ENCODE measurements around the gene SALL3. TPM values are rescaled to one million over a fixed set of nuclear protein-coding genes. Genes with fewer than 3 reads are reported as not detected.

SALL3 gene
- total and polyA plus RNA-seq, 2 of the 13 experiments (the other 11 are each of a cell fraction or from before 2014, with no cell fraction given), result not detected

DNA sequence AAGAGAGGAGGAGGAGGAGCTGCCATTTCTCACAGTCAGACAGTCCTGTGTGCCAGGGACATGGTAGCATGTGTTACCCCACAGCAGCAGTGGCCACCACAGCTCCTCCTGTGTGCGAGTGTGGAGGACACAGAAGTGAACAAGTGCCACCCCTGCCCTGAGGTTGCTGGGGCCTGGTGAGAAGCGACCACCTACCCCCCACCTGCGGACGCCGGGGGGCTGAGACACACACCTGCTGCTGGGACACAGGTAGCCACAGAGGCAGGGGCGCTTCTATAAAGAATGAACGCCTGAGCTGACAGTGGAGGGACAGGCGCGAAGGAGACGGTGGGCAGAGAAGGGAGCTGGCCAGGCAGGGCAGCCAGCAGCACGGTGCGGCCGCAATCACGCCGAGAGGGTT lies 32.3 kb upstream of the SALL3 start (continued):
- TF ChIP-seq, protein P1, sequence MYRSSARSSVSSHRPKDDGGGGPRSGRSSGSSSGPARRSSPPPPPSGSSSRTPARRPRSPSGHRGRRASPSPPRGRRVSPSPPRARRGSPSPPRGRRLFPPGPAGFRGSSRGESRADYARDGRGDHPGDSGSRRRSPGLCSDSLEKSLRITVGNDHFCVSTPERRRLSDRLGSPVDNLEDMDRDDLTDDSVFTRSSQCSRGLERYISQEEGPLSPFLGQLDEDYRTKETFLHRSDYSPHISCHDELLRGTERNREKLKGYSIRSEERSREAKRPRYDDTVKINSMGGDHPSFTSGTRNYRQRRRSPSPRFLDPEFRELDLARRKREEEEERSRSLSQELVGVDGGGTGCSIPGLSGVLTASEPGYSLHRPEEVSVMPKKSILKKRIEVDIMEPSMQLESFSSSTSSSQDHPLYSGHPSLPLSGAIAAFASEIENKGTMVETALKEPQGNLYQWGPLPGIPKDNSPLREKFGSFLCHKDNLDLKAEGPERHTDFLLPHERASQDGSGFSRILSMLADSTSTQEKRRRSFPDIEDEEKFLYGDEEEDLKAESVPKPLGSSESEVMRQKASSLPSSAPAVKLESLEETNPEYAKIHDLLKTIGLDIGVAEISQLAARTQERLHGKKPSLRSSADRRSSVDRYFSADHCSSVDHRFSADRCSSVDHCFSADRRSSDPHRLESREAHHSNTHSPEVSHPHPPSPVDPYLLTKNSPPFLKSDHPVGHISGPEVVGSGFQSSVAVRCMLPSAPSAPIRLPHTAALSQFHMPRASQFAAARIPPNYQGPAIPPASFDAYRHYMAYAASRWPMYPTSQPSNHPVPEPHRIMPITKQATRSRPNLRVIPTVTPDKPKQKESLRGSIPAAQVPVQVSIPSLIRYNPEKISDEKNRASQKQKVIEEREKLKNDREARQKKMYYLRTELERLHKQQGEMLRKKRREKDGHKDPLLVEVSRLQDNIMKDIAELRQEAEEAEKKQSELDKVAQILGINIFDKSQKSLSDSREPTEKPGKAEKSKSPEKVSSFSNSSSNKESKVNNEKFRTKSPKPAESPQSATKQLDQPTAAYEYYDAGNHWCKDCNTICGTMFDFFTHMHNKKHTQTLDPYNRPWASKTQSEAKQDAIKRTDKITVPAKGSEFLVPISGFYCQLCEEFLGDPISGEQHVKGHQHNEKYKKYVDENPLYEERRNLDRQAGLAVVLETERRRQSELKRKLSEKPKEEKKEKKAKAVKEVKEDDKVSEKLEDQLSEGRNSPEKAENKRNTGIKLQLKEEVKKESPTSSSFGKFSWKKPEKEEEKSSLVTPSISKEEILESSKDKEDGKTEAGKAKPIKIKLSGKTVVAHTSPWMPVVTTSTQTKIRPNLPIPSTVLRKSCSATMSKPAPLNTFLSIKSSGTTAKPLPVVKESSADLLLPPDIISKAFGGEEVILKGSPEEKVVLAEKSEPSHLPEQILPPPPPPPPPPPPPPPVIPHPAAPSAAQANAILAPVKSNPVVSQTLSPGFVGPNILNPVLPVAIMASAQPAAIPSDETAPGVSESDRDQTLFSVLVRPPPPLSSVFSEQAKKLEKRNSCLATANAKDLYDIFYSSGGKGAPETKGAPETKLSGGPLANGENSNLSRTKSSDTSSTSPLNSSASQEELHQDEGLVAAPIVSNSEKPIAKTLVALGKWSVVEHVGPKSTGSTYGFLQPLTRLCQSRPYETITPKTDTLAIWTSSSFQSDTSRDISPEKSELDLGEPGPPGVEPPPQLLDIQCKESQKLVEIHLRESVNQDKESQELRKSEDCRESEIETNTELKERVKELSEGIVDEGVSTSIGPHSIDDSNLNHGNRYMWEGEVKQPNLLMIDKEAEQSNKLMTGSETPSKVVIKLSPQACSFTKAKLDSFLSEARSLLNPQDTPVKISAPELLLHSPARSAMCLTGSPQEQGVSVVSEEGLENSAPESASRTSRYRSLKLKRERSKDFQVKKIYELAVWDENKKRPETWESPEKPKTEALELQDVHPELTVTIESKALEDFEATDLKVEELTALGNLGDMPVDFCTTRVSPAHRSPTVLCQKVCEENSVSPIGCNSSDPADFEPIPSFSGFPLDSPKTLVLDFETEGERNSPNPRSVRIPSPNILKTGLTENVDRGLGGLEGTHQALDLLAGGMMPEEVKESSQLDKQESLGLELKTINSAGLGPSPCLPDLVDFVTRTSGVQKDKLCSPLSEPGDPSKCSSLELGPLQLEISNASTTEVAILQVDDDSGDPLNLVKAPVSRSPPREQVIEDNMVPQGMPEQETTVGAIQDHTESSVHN (CRISPR knock-in tag; IDR thresholded peaks at IDR 0.05), result no peak
- TF ChIP-seq ZNF430 (CRISPR knock-in tag; IDR thresholded peaks at IDR 0.05) (no peak), ZFP62 (CRISPR knock-in tag; IDR thresholded peaks at IDR 0.05) (no peak)

DNA sequence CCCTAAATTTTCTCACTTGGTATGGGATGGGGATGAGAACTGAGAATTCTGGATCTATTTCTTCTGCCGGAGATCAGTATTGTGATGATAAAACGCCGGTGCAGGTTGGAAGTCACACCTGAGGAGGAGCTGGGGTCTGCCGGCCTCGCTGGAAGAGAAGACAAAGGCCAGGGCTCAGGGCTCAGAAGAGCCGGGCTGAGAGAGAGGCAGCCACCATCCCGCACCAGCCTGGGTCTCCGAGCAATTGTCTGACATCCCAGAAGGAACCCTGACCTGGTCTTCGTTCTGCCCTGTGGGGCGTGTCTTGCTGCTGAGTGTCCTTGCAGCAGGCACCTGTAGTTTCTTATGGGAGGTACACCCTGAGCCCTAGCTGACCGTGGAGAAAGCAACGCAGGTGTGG lies 31.4 kb upstream of the SALL3 start:
- H3K27me3 ChIP-seq (ENCODE audit: control insufficient read depth in 1 of 2, insufficient read depth in 2 of 2, low read length in 2 of 2), result peaks cover 4 to 53% of the 10 kb centered on the region in 2 experiments
- intact Hi-C loops (cut with micrococcal nuclease; ENCODE audit: unreplicated experiment) (no loop called here), in situ Hi-C loops (cut with HindIII; ENCODE audit: extremely low pct_ligation_motif_present, low pct_unique_long_range_greater_than_20kb) (no loop called here)
- no peak for DNase-seq (ENCODE audit: low spot score)
- POLR2A ChIA-PET, result no interaction called here
- FAIRE-seq, result no peak
- no peaks in the 10 kb centered on the region for H4K20me1 ChIP-seq (ENCODE audit: insufficient read depth, low read length)
- no peaks in the 10 kb centered on the region for H3K36me3 ChIP-seq (replicated peaks in 1 of 2; ENCODE audit: control insufficient read depth in 1 of 2, insufficient read depth in 2 of 2, low read length in 2 of 2)
- no peaks in the 10 kb centered on the region for H3K79me2 ChIP-seq (ENCODE audit: insufficient read depth, low read length)
- no peak overlapping the region for H3K4me2 ChIP-seq (ENCODE audit: low read depth, low read length)
- H3K27ac ChIP-seq (ENCODE audit: extremely low read length, insufficient read depth, low read length), result no peak overlapping the region
- peaks cover 14% of the 10 kb centered on the region for H3K9me3 ChIP-seq (ENCODE audit: low read length)
- no peak for ATAC-seq
- no TSS peak for BruUV-seq (replicated peaks)
- H3K9ac ChIP-seq (ENCODE audit: insufficient read depth, low read depth, low read length), result no peak overlapping the region
- no peak overlapping the region for H3K4me3 ChIP-seq (replicated peaks in 1 of 3; ENCODE audit: insufficient read depth in 1 of 3, low read depth in 2 of 3, low read length in 3 of 3)
- CTCF ChIA-PET (ENCODE audit: low intra/inter-chr PET ratio, low total read pairs), result no interaction called here
- WGBS (ENCODE audit: low lambda C conversion rate), result 7% methylated on average over 7 of the region's 12 CpGs
- no peaks in the 10 kb centered on the region for H3K4me1 ChIP-seq (ENCODE audit: insufficient read depth, low read length)
- H2AFZ ChIP-seq (ENCODE audit: low read length), result no peak overlapping the region
- TF ChIP-seq ZNF501 (CRISPR knock-in tag; IDR thresholded peaks at IDR 0.05) (no peak), CCAR2 (optimal IDR thresholded peaks at IDR 0.05; ENCODE audit: low read depth, low read length) (no peak), HOXA7 (CRISPR knock-in tag; IDR thresholded peaks at IDR 0.05) (no peak), ZNF10 (CRISPR knock-in tag; IDR thresholded peaks at IDR 0.05; ENCODE audit: borderline replicate concordance, low read depth) (no peak), ZFP1 (CRISPR knock-in tag; IDR thresholded peaks at IDR 0.05) (no peak), ZNF703 (CRISPR knock-in tag; IDR thresholded peaks at IDR 0.05; ENCODE audit: borderline replicate concordance) (no peak), FOXA1 (IDR thresholded peaks at IDR 0.05) (no peak), FOXA1 (CRISPR knock-in tag; IDR thresholded peaks at IDR 0.05) (no peak), ZNF225 (CRISPR knock-in tag; IDR thresholded peaks at IDR 0.05) (no peak)
- TF ChIP-seq, protein P2, sequence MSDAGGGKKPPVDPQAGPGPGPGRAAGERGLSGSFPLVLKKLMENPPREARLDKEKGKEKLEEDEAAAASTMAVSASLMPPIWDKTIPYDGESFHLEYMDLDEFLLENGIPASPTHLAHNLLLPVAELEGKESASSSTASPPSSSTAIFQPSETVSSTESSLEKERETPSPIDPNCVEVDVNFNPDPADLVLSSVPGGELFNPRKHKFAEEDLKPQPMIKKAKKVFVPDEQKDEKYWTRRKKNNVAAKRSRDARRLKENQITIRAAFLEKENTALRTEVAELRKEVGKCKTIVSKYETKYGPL (CRISPR knock-in tag; IDR thresholded peaks at IDR 0.05), result no peak
- TF ChIP-seq, protein P3, sequence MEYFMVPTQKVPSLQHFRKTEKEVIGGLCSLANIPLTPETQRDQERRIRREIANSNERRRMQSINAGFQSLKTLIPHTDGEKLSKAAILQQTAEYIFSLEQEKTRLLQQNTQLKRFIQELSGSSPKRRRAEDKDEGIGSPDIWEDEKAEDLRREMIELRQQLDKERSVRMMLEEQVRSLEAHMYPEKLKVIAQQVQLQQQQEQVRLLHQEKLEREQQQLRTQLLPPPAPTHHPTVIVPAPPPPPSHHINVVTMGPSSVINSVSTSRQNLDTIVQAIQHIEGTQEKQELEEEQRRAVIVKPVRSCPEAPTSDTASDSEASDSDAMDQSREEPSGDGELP (IDR thresholded peaks at IDR 0.05; ENCODE audit: borderline replicate concordance, low read depth), result no peak
